GM21723 (cell line): ENCODE data around the gene SPZ1.
"Not testable (repeated sequence)": the region's sequence is repeated elsewhere in the genome, so short reads cannot be mapped to it uniquely, and the experiment has no call there.

ENCODE experiments used
- ATAC-seq: cut with Tn5 transposase; IDR thresholded peaks from one replicate; pipeline ENCODE4 v1.9.1; 2021; ENCODE audit warnings: mild to moderate bottlenecking, moderate library complexity; ENCODE audit not compliant: unreplicated experiment

Gene SPZ1, protein sequence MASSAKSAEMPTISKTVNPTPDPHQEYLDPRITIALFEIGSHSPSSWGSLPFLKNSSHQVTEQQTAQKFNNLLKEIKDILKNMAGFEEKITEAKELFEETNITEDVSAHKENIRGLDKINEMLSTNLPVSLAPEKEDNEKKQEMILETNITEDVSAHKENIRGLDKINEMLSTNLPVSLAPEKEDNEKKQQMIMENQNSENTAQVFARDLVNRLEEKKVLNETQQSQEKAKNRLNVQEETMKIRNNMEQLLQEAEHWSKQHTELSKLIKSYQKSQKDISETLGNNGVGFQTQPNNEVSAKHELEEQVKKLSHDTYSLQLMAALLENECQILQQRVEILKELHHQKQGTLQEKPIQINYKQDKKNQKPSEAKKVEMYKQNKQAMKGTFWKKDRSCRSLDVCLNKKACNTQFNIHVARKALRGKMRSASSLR

DNA sequence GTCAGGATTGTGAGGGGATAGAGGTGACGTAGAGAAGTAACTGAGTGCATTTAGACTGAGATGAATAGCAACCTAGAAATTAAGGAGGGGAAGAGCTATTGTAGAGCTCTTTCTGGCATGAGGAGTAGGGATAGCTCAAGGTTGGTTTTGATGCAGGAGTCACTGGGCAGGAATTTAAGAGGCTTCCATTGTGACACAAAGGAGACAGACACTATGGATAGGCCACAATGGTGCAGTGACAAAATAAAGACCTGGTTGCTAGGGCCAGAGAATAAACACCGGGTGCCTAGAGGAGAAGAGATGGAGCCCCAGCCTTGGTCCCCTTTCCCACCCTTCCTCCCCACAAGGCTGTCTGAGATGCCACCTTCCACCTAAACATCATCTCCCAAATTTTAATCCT is at the start of gene SPZ1:
Gene SPZ1 (plus strand): TSS at position 301 of the 400 bp plus-strand sequence. CDS start 214 bp downstream, outside the sequence.
- no peak for ATAC-seq

DNA sequence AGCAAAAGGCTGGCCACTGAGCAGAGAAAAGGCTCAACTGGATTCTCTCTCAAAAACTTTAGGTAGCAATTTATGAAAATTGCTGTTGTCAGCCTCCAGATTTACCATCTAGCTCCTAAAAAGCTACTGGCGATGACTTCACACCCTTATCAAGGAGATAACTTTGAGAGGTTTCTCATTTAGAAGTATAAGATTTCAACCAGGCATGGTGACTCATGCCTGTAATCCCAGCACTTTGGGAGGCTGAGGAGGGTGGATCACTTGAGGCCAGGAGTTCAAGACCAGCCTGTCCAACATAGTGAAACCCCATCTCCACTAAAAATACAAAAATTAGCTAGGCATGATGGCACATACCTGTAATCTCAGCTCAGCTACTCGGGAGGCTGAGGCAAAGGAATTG is 49.3 kb upstream of the SPZ1 start:
- not testable (repeated sequence) for ATAC-seq

GRCh38 chr5:80275347-80275746 is 44.5 kb upstream of the SPZ1 start:
- no peak for ATAC-seq

DNA sequence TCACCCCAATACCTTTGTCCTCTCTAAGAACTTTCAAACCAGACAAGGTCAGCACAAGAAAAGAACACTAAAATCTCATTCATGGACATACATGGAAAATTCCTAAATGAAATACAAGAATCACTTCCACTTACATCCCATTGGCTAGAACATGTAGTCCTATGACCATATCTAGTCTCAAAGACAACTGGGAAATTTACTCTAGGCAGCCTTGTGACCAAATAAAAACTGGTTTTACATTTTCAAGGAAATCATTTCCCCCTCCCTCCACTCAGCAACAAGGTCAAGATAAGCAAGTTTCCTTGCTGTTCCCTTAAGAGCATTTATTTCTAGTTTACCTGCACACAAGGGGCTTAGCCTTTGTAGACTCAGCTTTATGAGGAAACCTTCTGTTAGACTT is 43.6 kb upstream of the SPZ1 start:
- no peak for ATAC-seq

- ATAC-seq = no peak
These were observed 42.6 kb upstream of the SPZ1 start for GRCh38 chr5:80277191-80277590.

DNA sequence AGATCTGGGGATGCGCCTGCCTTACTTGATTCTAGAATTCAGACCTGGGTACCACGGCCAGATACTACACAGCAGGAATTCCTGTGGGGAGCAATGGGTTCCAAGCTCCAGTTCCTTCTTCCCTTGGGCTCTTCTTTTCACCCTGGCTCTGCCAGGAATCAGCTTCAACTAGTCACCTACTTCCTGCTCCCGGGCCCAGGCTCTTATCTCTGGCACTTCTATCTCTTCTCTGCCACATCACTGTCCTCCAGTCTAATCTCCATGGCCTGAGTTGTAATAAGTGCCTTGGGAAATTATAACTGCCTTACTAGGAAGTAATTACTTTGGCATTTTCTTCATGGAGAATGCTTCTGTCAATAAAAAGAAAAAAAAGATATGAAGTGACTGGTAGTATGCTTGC is 37.7 kb upstream of the SPZ1 start:
- ATAC-seq = no peak

GRCh38 chr5:80283360-80283759 is 36.4 kb upstream of the SPZ1 start:
- ATAC-seq = no peak

DNA sequence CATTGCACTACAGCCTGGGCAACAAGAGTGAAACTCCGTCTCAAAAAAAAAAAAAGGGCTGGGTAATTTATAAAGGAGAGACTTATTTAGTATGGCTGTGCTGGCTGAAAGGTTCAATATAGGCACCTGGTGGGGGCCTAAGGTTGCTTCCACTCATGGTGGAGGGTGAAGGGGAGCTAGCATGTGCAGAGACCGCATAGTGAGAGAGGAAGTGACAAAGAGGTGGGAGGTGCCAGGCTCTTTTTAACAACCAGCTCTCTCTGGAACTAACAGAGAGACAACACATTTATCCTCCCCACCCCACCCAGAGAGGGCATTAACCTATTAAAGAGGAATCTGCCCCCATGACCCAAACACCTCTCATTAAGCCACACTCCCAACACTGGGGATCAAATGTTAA is 35.1 kb upstream of the SPZ1 start:
- no peak for ATAC-seq

- no peak for ATAC-seq
These were observed 31.6 kb upstream of the SPZ1 start for GRCh38 chr5:80288177-80288576.

GRCh38 chr5:80289320-80289719 is 30.5 kb upstream of the SPZ1 start:
- ATAC-seq = no peak

DNA sequence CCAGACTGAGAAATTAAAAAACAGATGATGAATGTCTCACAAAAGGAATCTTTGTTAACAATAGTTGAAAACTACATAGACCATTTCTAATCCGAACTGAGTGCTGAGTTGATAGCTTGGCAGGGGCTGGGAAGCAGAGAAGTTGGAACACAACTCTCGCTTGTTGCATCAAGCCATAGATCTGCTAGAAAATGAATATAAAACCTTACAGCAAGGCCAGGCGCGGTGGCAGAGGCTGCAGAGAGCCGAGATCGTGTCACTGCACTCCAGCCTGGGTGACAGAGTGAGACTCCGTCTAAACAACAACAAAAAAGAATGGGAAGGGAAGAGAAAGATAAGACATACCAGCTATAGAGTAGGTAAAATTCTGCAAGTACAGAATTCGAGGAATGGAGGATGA is 28.0 kb upstream of the SPZ1 start:
- ATAC-seq = no peak

GRCh38 chr5:80296121-80296520 is 23.7 kb upstream of the SPZ1 start:
- no peak for ATAC-seq

DNA sequence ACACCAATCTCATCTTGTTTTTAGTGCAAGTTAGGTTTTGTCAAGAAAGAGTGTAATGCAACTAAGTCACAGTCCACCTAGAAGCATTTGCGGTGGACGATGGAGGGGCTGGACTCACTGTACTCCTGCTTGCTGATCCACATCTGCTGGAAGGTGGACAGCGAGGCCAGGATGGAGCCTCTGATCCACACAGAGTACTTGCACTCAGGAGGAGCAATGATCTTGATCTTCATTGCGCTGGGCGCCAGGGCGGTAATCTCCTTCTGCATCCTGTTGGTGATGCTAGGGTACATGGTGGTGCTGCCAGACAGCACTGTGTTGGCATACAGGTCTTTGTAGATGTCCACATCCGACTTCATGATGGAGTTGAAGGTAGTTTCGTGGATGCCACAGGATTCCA is 20.2 kb upstream of the SPZ1 start:
- ATAC-seq = no peak

GRCh38 chr5:80300125-80300524 is 19.7 kb upstream of the SPZ1 start:
- ATAC-seq = no peak

DNA sequence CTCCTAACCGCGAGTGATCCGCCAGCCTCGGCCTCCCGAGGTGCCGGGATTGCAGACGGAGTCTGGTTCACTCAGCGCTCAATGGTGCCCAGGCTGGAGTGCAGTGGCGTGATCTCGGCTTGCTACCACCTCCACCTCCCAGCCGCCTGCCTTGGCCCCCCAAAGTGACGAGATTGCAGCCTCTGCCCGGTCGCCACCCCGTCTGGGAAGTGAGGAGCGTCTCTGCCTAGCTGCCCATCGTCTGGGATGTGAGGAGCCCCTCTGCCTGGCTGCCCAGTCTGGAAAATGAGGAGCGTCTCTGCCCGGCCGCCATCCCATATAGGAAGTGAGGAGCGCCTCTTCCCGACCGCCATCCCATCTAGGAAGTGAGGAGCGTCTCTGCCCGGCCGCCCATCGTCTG is 19.0 kb upstream of the SPZ1 start:
- not testable (repeated sequence) for ATAC-seq

GRCh38 chr5:80301342-80301741 is 18.5 kb upstream of the SPZ1 start:
- ATAC-seq = not testable (repeated sequence)

DNA sequence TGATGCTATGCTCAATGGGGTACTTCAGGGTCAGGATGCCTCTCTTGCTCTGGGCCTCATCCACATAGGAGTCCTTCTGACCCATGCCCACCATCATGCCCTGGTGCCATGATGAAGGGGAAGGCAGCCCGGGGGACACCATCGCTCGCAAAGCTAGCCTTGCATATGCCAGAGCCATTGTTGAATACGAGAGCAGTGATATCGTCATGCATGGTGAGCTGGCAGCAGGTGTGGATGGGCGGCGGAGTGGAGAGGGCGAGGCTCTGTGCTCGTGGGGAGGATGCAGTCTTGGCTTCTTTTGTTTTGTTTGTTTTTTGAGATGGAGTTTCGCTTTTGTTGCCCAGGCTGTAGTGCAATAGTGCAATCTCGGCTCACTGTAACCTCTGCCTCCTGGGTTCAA is 17.2 kb upstream of the SPZ1 start:
- ATAC-seq = no peak

DNA sequence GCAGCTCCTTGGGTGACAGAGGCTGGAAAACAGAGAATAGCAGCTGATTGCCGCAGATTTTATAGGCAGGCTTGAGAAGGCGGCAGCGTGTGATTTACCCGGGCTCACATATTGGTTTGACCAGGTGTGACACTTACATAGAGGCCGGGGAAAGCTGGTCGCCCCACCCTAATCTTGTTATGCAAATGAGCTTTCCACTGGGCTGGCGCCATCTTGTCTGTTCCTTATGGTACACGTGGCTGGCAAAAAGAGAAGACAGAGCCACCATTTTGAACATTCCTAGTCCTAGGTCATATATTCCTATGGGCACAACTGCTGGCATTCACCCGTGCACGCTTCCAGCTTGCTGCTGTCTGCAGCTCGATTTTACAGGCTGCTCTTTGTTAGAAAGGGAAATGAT is 11.3 kb upstream of the SPZ1 start:
- no peak for ATAC-seq

DNA sequence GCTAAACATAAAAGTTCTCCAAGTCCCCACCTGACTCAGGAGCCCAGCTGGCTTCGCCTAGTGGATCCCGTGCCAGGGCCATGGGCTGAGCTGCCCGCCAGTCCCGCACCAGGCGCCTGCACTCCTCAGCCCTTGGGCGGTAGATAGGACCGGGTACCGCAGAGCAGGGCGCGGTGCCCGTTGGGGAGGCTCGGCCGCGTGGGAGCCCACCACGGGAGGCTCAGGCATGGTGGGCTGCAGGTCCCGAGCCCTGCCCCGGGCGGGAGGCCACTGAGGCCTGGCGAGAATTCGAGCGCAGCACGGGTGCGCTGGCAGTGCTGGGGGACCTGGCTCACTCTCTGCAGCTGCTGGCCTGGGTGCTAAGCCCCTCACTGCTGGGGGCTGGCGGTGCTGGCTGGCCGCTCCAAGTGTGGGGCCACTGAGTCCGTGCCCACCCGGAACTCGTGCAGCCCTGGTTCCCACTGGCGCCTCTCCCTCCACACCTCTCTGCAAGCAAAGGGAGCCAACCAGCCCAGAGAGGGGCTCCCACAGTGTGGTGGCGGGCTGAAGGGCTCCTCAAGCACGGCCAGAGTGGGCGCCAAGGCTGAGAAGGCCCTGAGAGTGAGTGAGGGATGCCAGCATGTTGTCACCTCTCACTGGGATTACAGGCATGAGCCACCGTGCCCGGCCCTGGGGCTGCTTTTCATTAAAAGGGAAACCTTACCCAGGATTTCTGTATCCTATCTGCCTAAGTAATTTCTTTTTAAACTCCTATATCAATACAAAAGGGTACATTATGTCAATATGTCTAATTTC is 9.7 kb upstream of the SPZ1 start:
- no peak for ATAC-seq

DNA sequence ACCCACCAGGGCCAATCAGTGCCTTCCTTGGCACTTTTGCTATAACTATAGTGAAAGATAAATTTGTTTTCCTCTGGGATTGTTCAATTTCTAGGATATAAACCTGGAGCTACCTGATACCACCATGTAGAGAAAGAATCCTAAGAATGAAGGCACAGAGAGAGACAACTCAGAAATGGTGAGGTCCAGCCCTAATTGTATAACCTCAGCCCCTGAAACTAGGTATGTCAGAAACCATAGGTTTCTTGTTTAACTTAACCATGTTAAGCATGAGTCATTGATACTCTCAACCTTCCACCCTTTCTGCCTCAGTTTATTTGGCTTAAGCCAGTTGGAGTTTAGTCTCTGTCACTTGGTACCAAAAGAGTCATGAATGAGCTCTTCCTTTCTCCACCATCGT is 4.6 kb upstream of the SPZ1 start:
- no peak for ATAC-seq

DNA sequence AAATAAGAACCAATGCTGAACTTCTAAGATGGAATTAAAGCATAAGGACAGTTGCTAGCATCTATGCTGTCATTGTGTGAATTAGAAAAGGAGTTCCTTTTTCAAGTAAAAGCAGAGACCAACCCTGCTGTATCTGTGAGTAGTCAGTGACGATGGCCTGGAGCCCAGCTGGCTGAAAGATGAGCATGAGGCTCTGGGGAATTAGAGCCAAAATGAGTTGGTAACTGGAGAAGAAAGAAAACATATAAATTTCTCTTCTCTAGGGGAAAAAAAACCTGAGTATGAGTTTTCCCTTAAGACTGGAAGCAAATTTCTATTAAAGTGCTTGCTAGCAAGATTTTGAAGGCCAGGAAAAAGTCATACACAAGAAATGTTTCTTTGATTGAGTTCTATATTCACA is 1.6 kb upstream of the SPZ1 start:
- no peak for ATAC-seq

DNA sequence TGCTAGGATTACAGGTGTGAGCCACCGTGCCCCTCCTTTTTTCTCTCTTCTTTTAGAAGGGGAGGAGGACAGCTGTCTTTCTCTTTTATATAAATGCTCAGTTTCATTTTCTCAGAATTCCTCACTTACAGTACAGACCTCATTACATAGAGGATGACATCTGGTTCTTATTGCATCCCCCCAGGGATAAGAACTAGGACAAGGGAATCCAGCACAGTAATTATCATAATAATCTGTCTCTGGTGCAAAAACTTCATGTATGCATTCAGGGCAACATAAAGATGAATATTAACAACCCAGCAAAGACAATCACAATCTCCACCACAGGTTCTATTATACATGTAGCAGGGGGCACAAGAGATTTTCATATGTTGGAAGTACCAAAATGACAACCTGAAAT is 5.1 kb downstream of the SPZ1 start:
- no peak for ATAC-seq
